Right lobe of liver (tissue), 6 donors: Measurements from ENCODE around the gene RGS3. TPM values are rescaled to one million over a fixed set of nuclear protein-coding genes. Genes with fewer than 3 reads are reported as not detected.

Experiments
- ATAC-seq, 4 donors: fragments of 200-7000 bp; cut with Tn5 transposase; one replicate each; pipeline ENCODE4 v1.9.1; 2020; ENCODE audit warnings: mild to moderate bottlenecking in 4 of 4, moderate library complexity in 4 of 4
- DNase-seq, 3 donors: peaks; one replicate each; pipeline ENCODE4 v3.0.0-alpha.2; 2020
- H3K27ac ChIP-seq, 3 donors: fragments of 200-600 bp; one replicate each; pipeline ENCODE4 v1.8.0; 2022
- H3K27me3 ChIP-seq, 2 donors: fragments of 200-600 bp; one replicate each; pipeline ENCODE4 v1.8.0; 2022
- H3K36me3 ChIP-seq, 4 donors: fragments of 200-600 bp; sonication (generic) in 1 of 4; one replicate each; pipeline versions ENCODE4 v1.5.1 to v1.8.0; 2017 to 2022; ENCODE audit warnings: control low read depth in 1 of 4
- H3K4me1 ChIP-seq, 4 donors: fragments of 200-600 bp; sonication (generic) in 1 of 4; one replicate each; pipeline versions ENCODE4 v1.5.1 to v1.8.0; 2017 to 2022; ENCODE audit warnings: control low read depth in 1 of 4
- H3K4me3 ChIP-seq, 3 donors: fragments of 200-600 bp; one replicate each; pipeline ENCODE4 v1.8.0; 2022
- H3K9me3 ChIP-seq, 4 donors: fragments of 200-600 bp; sonication (generic) in 1 of 4; one replicate each; pipeline versions ENCODE4 v1.5.1 to v1.8.0; 2017 to 2022; ENCODE audit warnings: control low read depth in 1 of 4
- CTCF ChIP-seq, 4 donors: fragments of 200-600 bp in 3 of 4; fragments of 450-650 bp in 1 of 4; IDR thresholded peaks; one replicate each; pipeline versions ENCODE4 v1.5.1 to v1.8.0; 2016 to 2022; ENCODE audit warnings: antibody characterized with exemption in 4 of 4, mild to moderate bottlenecking in 2 of 4
- POLR2A ChIP-seq: fragments of 450-650 bp; IDR thresholded peaks from one replicate; pipeline ENCODE4 v1.6.1; 2017; ENCODE audit warnings: antibody characterized with exemption, mild to moderate bottlenecking
- WGBS: methylation state at CpG from one replicate; pipeline ENCODE4 v1.1.6; 2018; ENCODE audit warnings: low coverage, low lambda C conversion rate; ENCODE audit not compliant: insufficient coverage; ENCODE audit errors: missing lambda C conversion rate; 5-methylcytosine and 5-hydroxymethylcytosine counted together
- intact Hi-C, 2 donors: fragments of 100-400 bp; cut with DNase I; formaldehyde crosslinking; loops; one replicate each; pipeline versions ENCODE4 v1.11.2 to v1.14.1; 2022
- total RNA-seq, 6 experiments: library from RNA; depleted of rRNA in 2 of 6; stranded (reverse); fragments of >200 nt in 2 of 6; fragmentation: NEBNext Ultra II Directional in 3 of 6; extraction: Animal tissue kit (Norgen Biotek cat#: 25700) in 3 of 6; gene quantifications; one replicate each; pipeline versions ENCODE4 v1.1.0 to v1.2.4, GENCODE V29; 2016 to 2023
- donor health status: DM: no; HTN: yes; CAD: no.
- donor health status: DM: no; HTN: no; CAD: no.
- donor health status: DM: no; HTN: no; CAD: no.
- donor health status: DM: no; HTN: yes; CAD: no.
- donor health status: DM: no; HTN: yes; CAD: no.

Gene RGS3
- total RNA-seq, 6 experiments from 2014 or later: 19.0 to 60.3 (median 31.0) TPM

DNA sequence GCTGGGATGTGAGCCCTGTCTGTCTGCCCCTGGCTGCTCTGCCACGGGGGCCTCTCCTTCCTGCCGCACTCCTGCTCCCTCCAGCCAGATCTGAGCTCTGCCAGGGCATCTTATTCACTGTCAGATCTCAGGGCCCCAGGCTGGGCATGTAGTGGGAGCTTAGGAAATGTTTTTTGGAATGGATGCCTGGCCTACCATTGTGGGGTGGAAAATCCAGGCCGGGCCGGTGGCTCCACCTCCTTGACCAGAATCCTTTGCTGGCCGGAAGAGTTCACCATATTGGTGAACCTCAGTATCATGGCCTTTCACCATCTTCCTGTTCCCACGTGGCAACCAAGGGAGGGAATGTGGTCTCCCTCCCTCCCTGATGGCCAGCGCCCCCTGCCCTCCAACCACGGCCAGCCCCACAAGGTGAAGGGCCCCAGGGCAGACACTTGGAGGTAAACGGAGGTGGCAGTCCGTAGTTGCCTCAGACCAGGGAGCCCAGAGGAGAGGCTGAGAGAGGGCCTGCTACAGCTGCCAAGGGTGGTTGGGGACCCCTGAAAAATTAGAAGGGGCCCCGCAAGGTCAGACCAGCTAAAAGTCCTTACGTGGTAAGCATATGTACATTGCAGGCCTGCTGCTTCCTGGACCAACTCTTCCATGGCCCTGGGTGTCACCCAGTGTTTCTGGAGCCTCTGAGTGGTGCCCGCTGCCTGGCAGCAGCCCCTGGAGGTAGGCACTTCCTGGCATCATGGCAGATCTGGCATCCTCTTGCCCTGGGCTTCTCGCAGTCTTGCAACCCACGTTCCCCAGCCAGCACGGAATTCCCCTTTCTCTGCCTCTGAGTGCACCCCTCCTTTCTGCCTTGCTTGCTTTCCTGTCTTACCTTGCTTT is 153.3 kb downstream of the RGS3 start:
- DNase-seq: no peak
- Histone ChIP-seq H3K27ac (peak overlapping the region in 2 of 3 donors; percentile 29 to 80), H3K4me1 (peaks cover 0 to 55% (median 26%) of the 10 kb centered on the region in 4 donors), H3K27me3 (no peaks in the 10 kb centered on the region), H3K36me3 (no peaks in the 10 kb centered on the region), H3K4me3 (no peak overlapping the region), H3K9me3 (no peaks in the 10 kb centered on the region)
- WGBS: 77% methylated on average over 5 of the region's 16 CpGs
- ATAC-seq: no peak
- no peak for TF ChIP-seq CTCF (IDR thresholded peaks at IDR 0.05)
- no peak for TF ChIP-seq POLR2A
- intact Hi-C loops: no loop called here

DNA sequence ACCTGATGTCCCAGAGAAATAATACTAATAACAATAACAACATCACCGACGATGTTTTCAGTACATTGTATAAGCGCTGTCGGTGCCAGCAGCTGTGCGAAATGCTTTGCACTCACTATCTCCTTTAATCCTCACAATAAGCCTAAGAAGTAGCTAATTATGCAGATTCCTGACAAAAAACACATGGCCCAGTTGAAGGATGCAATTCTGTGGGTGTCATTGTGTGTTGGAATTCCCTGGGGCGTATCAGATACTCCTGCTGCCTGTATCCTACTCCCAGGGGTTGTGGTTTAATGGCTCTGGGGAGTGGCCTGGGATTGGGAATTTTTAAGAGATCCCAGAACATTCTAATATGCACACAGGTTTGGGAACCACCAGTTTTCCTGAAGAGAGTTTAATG is 154.0 kb downstream of the RGS3 start:
- TF ChIP-seq POLR2A (no peak), CTCF (IDR thresholded peaks at IDR 0.05) (no peak)
- no peaks in the 10 kb centered on the region for H3K36me3 ChIP-seq
- H3K27me3 ChIP-seq: no peaks in the 10 kb centered on the region
- no peaks in the 10 kb centered on the region for H3K9me3 ChIP-seq
- peaks cover 0 to 50% (median 26%) of the 10 kb centered on the region in 4 donors for H3K4me1 ChIP-seq
- H3K4me3 ChIP-seq: no peak overlapping the region
- no peak overlapping the region for H3K27ac ChIP-seq
- intact Hi-C loops: no loop called here
- 90% methylated on average over 6 of the region's 6 CpGs for WGBS
- no peak for DNase-seq
- ATAC-seq: no peak

DNA sequence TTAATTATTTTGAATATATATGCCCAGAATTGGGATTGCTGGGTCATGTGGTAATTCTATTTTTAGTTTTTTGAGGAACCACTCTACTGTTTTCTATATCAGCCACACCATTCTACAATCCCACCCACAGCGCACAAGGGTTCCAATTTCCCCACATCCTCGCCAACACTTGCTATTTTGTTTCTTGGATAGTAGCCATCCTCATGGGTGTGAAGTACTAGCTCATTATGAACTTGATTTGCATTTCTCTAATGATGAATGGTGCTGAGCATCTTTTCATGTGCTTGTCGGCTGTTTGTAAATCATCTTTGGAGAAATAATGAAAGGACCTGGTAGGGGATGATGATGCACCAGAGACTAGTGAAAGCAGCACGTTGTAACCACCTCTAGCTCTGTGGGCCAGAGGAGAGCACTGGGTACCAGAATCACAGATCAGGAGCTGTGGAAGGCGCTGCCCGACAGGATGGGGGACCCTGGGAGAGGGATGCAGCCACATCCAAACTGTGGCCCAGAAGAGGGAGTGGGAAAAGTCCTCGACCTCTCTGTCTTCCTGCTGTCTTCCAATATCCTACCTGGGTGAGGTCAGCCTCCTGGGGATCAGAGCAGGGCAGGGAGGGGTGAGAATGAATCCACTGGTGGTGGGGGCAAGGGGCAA is 155.4 kb downstream of the RGS3 start:
- WGBS: 84% methylated on average over 4 of the region's 7 CpGs
- Histone ChIP-seq H3K4me3 (no peak overlapping the region), H3K4me1 (peaks cover 0 to 60% (median 26%) of the 10 kb centered on the region in 4 donors), H3K27ac (peak overlapping the region in 2 of 3 donors; percentile 35 to 80), H3K9me3 (no peaks in the 10 kb centered on the region), H3K27me3 (no peaks in the 10 kb centered on the region), H3K36me3 (no peaks in the 10 kb centered on the region)
- ATAC-seq: no peak
- no peak for TF ChIP-seq CTCF (IDR thresholded peaks at IDR 0.05)
- TF ChIP-seq POLR2A: no peak
- intact Hi-C loops: no loop called here
- no peak for DNase-seq

GRCh38 chr9:113619491-113620376 is 156.2 kb downstream of the RGS3 start:
- intact Hi-C loops: no loop called here
- 38% methylated on average over 8 of the region's 12 CpGs for WGBS
- Histone ChIP-seq H3K4me3 (peak overlapping the region in 1 of 3 donors; percentile 9), H3K36me3 (no peaks in the 10 kb centered on the region), H3K27me3 (no peaks in the 10 kb centered on the region), H3K4me1 (peaks cover 0 to 61% (median 22%) of the 10 kb centered on the region in 4 donors), H3K27ac (peak overlapping the region; percentile 71 to 83 (median 80)), H3K9me3 (no peaks in the 10 kb centered on the region)
- TF ChIP-seq CTCF (IDR thresholded peaks at IDR 0.05): no peak
- peak; percentile 30 for TF ChIP-seq POLR2A
- ATAC-seq (peak; percentile 33 to 61 (median 56)), DNase-seq (peak; percentile 61 to 82 (median 80))
